Mucosa of descending colon (tissue), 3 donors: ENCODE results near the gene CUL3. TPM values are rescaled to one million over a fixed set of nuclear protein-coding genes. Genes with fewer than 3 reads are reported as not detected.
A peak's percentile ranks its signal among the peaks of the same experiment; 100 is the strongest.
"Not testable (repeated sequence)": the region's sequence is repeated elsewhere in the genome, so short reads cannot be mapped to it uniquely, and the experiment has no call there.

Experiments
- ATAC-seq: fragments of 200-7000 bp; cut with Tn5 transposase; one replicate; pipeline ENCODE4 v1.9.1; 2020; ENCODE audit warnings: mild to moderate bottlenecking, moderate library complexity
- DNase-seq, 3 donors: peaks; one replicate each; pipeline ENCODE4 v3.0.0-alpha.2; 2020
- H3K36me3 ChIP-seq: fragments of 200-600 bp; one replicate; pipeline ENCODE4 v1.8.0; 2021; ENCODE audit warnings: low read depth, mild to moderate bottlenecking
- H3K4me1 ChIP-seq: fragments of 200-600 bp; one replicate; pipeline ENCODE4 v1.8.0; 2021; ENCODE audit warnings: low read depth, mild to moderate bottlenecking
- H3K4me3 ChIP-seq: fragments of 200-600 bp; one replicate; pipeline ENCODE4 v1.8.0; 2021; ENCODE audit warnings: mild to moderate bottlenecking
- H3K9me3 ChIP-seq: fragments of 200-600 bp; one replicate; pipeline ENCODE4 v1.8.0; 2021; ENCODE audit warnings: mild to moderate bottlenecking
- intact Hi-C, 2 donors: fragments of 100-400 bp; cut with DNase I in 1 of 2; cut with micrococcal nuclease in 1 of 2; formaldehyde crosslinking; loops; one replicate each; pipeline versions ENCODE4 v1.11.0 to v1.11.1; 2022; cut with DNase I, micrococcal nuclease
- total RNA-seq, 3 donors: library from RNA; stranded (reverse); fragmentation: NEBNext Ultra II Directional in 2 of 3; extraction: Animal tissue kit (Norgen Biotek cat#: 25700) in 2 of 3; gene quantifications; one replicate each; pipeline versions ENCODE4 v1.2.1 to v1.2.4, GENCODE V29; 2021 to 2023
- TF ChIP-seq, protein P1 (sequence below): fragments of 200-600 bp; IDR thresholded peaks from one replicate; pipeline ENCODE4 v1.8.0; 2022; ENCODE audit warnings: antibody characterized with exemption, mild to moderate bottlenecking
- donor health status: DM: no; HTN: no; CAD: no; lungs with moderate emphysema.
- donor health status: DM: no; HTN: no; CAD: no.
- donor health status: DM: no; HTN: yes; CAD: no.

Gene CUL3
- total RNA-seq, 3 donors from 2014 or later: 77.3 to 83.5 (median 79.0) TPM

DNA sequence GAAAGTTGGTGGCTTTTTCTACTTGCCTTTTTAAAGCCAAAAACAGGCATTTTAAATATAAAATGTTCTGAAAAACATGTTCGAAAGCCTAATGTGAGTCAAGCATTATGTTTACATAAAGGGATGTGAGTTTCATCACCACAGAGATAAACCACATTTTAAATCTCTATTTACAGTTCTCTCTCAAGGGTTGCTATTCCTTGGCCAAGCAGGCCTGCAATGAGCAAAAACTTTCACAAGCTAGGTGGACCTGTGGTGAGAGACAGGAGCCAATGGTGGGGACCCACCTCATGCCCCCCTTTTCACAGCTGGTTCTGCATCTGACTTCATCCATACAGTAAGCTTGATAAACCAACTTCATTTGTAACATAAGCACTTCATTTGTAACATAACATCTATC lies 65.1 kb downstream of the CUL3 start:
- peak; percentile 48 for ATAC-seq
- H3K4me1 ChIP-seq: peaks cover 6% of the 10 kb centered on the region

DNA sequence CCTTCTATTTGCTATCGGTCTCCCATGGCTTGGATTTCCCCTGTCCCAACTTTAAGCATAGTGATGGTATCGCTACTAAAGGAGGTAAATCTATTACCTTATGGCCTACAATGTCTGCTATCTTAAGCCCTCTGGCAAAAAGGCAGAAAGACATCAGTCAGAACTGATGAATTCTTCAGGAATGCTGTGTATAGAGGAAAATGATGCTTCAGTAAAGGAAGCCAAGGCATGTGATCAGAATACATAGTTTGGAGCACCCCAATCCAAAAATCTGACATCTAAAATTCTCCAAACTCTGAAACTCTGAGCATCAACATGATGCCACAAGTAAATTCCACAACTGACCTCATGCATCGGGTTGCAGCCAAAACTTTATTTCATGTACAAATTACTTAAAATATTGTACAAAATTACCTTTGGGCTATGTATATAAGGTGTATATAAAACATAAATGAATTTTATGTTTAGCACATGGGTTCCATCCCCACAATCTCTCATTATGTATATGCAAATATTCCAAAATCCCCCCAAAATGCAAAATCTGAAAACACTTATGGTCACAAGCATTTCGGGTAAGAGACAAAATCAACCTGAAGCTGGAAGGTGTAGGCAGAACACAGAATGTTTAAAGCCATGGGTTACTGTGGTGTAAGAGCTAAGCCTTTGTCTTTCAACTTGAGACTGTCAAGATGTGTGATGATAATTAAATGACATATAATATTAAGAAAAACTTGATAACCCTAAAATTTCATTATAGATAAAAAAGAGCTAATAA lies 66.2 kb downstream of the CUL3 start:
- TF ChIP-seq, protein P1, sequence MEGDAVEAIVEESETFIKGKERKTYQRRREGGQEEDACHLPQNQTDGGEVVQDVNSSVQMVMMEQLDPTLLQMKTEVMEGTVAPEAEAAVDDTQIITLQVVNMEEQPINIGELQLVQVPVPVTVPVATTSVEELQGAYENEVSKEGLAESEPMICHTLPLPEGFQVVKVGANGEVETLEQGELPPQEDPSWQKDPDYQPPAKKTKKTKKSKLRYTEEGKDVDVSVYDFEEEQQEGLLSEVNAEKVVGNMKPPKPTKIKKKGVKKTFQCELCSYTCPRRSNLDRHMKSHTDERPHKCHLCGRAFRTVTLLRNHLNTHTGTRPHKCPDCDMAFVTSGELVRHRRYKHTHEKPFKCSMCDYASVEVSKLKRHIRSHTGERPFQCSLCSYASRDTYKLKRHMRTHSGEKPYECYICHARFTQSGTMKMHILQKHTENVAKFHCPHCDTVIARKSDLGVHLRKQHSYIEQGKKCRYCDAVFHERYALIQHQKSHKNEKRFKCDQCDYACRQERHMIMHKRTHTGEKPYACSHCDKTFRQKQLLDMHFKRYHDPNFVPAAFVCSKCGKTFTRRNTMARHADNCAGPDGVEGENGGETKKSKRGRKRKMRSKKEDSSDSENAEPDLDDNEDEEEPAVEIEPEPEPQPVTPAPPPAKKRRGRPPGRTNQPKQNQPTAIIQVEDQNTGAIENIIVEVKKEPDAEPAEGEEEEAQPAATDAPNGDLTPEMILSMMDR: no peak
- intact Hi-C loops: no loop called here
- H3K36me3 ChIP-seq: no peaks in the 10 kb centered on the region
- ATAC-seq: no peak
- DNase-seq: no peak
- no peaks in the 10 kb centered on the region for H3K9me3 ChIP-seq
- H3K4me3 ChIP-seq: no peak overlapping the region
- H3K4me1 ChIP-seq: peaks cover 6% of the 10 kb centered on the region

More for the DNA sequence above, 65.1 kb downstream of the CUL3 start:
- intact Hi-C loops: no loop called here
- Histone ChIP-seq H3K36me3 (no peaks in the 10 kb centered on the region), H3K4me3 (no peak overlapping the region), H3K9me3 (no peaks in the 10 kb centered on the region)
- DNase-seq: no peak
- TF ChIP-seq, protein P1: no peak

DNA sequence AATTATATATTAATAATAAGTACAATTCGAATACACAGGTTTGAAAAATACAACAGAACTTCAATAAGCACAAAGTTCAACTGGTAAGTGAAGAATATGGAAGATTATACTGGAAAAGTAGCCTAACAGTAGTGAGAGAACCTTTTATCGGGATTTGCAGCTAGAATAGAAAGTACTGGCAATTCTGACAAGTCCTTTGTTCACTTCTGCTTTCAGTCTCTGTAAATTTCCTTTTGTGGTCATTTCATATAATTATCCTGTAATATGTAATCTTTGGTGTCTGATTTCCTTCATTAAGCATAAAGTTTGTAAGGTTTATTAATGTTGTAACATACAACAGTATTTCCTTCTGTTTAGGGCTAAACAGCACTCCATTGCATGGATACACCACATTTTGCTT lies 67.2 kb downstream of the CUL3 start:
- intact Hi-C loops: no loop called here
- no peak for ATAC-seq
- TF ChIP-seq, protein P1: no peak

GRCh38 chr2:224516393-224516792 lies 68.8 kb downstream of the CUL3 start:
- ATAC-seq, H3K36me3 ChIP-seq, H3K4me3 ChIP-seq, DNase-seq, H3K4me1 ChIP-seq, H3K9me3 ChIP-seq, intact Hi-C loops: not testable (repeated sequence)

More for the DNA sequence above, 67.2 kb downstream of the CUL3 start:
- no peaks in the 10 kb centered on the region for H3K9me3 ChIP-seq
- no peaks in the 10 kb centered on the region for H3K36me3 ChIP-seq
- DNase-seq: no peak
- peaks cover 6% of the 10 kb centered on the region for H3K4me1 ChIP-seq
- H3K4me3 ChIP-seq: no peak overlapping the region

- no peaks in the 10 kb centered on the region for H3K9me3 ChIP-seq
- intact Hi-C loops: no loop called here
- TF ChIP-seq, protein P1: no peak
- no peaks in the 10 kb centered on the region for H3K36me3 ChIP-seq
- DNase-seq (no peak), ATAC-seq (no peak)
- H3K4me1 ChIP-seq: no peaks in the 10 kb centered on the region
- no peak overlapping the region for H3K4me3 ChIP-seq
Measured at GRCh38 chr2:224513991-224514390, 71.2 kb downstream of the CUL3 start.

- Histone ChIP-seq H3K36me3 (no peaks in the 10 kb centered on the region), H3K4me1 (no peaks in the 10 kb centered on the region), H3K4me3 (no peak overlapping the region), H3K9me3 (no peaks in the 10 kb centered on the region)
- TF ChIP-seq, protein P1: no peak
- intact Hi-C loops: no loop called here
- no peak for DNase-seq
- no peak for ATAC-seq
Measured at GRCh38 chr2:224507789-224508188, 77.4 kb downstream of the CUL3 start.
